HS-27A (cell line): Measurements from ENCODE around the gene RAB11FIP2.

ENCODE experiments used
- DNase-seq: peaks from one replicate; pipeline ENCODE4 v3.0.0-alpha.2; 2012; ENCODE audit warnings: low read depth, missing footprints

RAB11FIP2 gene

DNA sequence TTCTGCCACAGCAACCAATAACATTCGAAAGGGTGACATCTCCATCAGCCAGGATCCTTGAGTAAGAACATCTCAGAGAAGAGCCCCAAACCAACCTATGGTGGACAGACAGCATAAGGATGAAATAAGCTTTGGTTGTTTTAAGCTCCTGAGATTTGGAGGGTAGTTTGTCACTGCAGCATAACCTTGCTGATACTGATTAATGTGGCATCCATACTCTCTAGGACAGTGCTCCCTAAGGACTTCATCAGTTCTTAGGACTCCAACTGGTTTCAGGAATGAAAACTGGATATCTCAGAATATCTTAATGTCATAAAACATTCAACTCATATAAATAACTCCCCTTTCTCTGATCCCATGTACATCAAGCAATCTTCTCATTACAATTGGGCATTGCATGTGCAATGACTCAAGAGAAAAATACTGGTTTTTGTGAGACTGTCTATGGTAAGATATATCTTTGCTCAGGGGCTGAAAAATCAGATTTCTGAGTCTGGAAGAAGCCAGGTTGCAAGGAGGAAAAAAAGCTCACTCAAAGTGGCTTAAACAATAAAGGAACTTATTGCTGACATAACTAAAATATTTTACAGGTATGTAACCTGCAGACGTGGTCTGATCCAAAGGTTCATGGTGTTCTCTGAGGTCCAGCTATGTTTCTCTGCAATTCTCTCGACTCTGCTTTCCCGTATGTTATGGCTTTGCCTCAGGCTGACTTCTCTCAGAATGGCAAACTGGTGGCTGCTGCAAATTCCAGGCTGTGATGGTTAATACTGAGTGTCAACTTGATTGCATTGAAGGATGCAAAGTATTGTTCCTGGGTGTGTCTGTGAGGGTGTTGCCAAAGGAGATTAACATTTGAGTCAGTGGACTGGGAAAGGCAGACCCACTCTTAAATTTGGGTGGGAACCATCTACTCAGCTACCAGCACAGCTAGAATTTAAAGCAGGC is 65.7 kb downstream of the RAB11FIP2 start:
- DNase-seq, result no peak

DNA sequence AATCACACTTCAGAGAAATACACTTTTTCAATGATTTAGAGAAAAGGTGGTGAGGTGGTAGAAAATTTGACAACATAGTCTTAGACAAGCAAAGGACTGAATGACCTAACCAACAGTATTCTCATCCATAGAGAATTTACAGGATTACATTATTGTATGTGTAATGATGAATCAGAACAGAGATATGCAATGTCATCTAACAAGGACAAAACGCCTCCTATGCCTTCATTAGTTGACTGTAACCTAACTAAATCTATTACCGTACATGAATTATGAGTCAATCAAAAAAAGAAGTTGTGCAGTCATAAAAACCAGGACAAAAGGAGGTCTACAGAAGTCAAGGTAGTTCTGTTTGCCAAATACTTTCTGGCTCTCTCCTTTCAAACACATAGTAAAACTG is 66.5 kb downstream of the RAB11FIP2 start:
- peak; percentile 22 for DNase-seq

DNA sequence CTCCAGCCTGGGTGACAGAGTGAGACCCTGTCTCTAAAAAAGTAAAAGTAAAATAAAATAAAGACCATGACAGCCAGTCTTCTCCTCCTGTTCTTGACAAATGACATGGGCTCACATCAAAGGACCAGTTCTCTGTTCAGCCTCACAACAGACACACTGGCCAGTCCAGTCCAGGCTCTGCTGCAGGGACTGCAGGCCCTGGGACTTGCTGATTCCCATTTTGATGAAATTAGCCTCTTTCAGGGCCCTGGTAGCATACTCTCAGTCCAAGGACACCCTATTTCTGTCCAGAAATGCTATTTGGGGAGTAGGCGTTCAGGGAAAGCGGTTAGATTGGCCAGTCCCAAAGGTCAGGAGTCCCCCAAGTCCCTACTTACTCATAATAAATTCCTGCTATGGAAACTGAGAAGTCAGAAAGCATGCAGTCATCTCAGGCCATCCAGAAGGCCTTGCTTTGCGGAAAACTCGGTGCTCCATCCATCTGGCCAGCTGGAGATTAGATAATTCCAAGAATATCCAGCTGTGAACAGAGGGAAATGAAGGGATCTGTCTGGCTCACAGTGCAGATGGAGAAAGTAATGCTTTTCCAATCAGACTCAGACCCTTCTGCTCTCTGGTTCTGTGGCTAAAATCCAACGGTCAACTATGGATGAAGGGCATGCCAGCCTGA is 74.4 kb downstream of the RAB11FIP2 start:
- no peak for DNase-seq

DNA sequence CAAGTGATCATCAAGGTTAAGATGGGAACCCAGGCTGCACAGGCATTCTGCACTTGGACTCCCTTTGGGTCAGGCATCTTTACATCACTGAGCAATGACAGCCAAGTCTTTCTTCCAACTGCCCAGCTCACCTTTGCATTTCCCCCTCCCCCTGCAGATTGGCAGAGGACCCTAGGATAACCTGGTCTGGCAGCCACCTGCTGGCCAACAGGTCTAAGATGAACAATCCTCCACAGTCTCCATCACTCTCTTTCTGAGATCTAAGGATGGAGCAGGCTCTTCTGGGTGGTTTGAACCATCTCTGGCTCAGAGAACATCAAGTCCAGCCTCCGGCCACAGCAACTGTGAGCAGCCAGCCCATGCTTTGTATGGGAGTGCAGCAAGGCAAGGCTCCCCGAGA is 75.8 kb downstream of the RAB11FIP2 start:
- DNase-seq, result no peak

DNA sequence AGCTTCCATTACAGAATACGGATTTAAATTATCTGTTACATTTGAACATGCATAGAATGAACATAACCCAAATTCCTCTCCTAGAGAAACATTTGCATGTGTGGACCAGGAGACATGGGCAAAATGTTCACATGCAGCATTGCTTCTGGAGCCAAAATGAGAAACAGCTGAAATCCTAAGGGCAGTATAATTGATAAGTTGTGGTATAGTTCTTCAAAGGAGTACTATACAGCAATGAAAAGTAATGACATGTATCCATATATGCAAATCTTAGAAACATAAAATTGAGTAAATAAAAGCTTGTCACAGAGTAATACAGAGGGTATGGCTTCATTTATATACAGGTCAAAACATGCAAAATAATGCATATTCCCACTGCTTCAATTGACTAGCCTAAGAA is 77.1 kb downstream of the RAB11FIP2 start:
- DNase-seq, result no peak

DNA sequence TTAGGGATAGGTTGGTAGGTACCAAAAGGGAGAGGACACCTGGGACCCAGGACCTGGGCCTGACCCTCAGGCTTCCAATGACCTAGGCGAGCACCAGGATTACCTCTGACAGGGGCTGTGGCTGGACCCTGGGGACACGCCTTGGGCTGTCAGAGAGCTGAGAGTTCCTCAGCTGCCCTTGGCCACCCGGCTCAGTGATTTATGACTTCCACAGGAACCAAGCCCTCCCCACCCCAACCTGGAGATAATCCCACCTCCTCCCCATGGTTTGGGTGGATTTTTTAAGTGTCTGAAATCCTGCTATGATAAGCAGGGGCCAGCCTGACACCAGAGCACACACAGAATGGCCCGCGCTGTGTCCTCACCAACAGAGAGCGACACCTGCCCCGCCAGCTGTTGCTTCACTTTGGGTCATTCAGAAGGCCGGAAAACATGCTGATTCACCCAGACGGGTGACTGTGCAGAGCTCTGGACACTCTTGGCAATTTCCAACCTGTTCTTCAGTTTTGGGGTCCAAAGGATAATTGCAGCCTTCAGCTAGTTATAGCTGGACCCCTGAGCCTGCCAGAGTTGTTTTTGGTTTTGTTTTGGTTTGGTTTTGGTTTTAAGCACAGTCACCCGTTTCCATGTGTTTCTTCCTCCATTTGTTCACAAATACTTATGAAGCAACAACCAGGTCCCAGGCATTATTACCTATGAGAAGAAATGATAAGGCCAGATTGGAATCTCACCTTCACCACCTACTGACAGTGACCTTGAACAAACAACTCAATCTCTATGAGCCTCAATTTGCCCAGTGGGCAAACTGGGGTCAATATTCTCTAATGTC is 78.2 kb downstream of the RAB11FIP2 start:
- DNase-seq, result no peak

DNA sequence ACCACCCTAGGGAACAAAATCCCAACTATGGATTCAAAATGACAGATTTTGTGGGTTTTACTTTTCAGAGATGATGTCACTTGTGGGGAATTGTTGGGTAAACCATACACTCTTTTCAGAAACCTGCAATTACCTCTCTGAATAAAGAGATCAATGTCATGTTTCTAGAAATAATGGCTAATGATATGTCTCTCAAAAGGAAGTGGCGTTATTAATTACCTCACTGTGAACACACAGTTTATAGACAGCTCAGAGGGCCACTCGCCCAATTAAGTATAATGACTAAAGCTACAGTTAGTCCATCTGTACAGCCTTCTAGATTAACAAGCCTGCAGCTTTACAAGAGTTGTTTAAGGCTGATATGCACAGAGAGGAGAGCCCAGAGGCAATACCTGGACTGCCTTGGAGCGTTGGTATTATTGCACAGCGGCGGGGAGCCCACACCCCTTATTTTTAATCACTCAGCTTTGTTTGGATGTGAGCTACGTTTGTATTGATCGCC is 79.5 kb downstream of the RAB11FIP2 start:
- DNase-seq, result no peak

DNA sequence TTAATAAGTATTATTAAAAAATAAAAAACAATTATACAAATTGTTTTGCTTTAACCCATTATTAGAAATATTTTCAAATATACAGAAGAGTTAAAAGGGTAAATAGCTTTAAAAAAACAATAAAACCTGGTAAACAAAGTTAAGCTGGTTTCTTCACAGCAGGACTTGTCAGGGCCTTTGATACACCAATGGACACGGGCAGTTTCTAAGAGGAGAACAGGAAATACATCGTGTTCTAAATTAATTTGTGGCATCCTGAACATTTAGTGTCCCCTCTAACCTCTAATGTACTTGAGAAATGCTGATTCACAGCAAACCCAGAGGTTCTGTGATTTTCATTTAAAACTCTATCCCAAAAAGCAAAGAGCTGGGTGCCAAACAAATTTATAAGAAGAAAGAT is 80.8 kb downstream of the RAB11FIP2 start:
- DNase-seq, result no peak

DNA sequence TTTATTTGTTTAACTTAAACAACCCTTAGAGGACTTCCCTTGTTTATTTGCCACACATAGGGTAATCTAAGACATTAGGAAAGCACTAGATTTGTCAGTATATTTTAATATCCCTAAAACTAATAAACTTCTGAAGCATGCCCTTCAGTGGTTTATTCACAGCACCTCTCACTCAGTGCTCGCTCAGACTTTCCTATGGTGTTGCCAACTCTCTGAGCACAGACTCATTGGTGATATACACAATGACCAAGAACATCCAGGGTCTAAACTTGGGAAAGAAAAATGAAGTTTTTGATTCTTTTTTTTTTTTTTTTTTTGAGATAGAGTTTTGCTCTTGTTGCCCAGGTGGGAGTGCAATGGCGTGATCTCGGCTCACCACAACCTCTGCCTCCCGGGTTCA is 82.2 kb downstream of the RAB11FIP2 start:
- no peak for DNase-seq

DNA sequence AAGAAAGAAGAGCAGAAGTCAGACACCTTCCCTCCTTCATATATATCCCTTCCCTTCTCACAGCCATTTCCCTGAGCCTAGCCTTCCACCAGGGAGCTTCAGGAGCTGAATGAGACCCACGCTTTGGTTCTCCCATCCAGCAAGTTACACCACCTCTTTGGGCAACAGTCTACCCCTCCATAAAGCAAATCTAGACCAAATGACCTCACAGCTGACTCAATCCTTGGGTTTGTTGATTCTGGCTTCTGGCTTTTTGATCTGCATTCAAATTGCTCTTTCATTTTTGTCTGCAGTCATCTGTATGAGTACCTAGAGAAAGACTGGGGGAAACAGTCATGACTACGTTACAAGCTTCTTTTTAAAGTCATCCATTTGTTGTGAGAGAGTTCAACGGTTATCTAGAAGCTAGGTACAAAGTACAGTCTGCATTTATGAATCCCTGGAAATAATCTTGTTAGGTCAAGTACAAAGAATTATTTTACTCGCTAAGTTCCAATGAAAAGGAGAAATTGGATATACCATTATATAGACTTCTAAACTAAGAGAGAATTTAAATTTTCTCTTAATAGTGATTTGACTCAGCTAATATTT is 86.3 kb downstream of the RAB11FIP2 start:
- no peak for DNase-seq

DNA sequence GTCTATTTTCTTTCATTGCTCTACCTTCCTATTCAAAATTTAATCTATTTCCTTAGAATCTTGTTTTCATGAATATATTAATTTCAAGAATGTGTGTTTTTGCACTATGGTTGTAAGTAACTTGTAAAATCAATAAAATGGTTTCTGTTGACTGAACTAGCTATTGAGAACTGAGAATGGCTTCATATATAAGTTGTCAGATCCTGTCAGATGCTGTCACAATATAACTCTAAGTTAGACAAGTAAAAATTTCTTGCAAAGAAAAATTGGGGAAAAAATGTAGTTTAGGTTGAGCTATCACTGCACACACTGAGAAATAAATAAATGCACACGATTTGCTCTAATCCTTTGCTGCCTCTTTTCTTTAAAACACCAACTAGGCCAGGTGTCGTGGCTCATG is 89.8 kb downstream of the RAB11FIP2 start:
- DNase-seq, result no peak

DNA sequence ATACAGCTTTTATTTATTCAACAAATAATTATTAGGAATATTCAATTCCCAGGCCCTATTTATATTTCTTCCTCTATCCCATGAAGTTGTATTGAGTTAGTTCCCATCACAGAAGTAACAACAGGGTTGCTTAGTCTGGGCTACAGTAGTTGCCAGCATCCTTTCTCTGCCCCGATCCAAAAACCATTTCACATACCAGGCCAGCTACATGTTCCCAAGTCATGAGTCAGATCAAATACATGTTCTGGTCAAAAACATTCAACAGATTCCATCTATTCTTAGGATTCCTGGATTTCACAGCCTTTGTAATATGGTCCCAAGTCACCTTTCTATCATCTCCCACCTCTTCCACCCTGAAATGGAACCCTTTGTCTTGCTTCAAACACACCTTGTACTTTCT is 91.6 kb downstream of the RAB11FIP2 start:
- no peak for DNase-seq
